Measurements from ENCODE around the gene BBOF1.

The BBOF1 gene

DNA sequence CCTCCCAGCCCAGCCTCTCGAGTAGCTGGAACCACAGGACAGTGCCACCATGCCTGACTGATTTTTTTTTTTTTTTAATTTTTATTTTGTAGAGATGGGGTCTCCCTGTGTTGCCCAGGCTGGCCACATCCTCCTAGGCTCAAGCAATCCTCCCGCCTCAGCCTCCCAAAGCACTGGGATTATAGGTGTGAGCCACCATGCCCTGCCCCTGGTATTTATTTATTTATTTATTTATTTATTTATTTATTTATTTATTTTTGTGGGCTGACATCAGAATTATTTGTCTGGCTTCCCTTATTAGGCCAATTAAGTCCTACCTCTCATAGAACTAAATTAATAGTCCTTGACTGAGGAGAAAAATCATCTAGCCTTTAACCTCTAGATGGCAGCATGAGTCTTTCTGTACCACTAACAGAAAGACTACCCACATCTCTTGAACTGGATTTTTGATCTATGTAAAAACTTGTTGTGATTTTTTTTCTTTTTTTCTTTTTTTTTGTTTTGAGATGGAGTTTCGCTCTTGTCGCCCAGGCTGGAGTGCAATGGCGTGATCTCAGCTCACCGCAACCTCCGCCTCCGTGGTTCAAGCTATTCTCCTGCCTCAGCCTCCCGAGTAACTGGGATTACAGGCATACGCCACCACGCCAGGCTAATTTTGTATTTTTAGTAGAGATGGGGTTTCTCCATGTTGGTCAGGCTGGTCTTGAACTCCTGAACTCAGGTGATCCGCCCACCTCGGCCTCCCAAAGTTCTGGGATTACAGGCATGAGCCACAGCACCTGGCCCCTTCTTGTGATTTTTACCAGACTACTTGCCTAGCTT, 92.5 kb downstream of the BBOF1 start:
- DNase-seq = peak; percentile 49
